GM12865 (cell line): ENCODE measurements around the gene TIAL1.
A peak's percentile ranks its signal among the peaks of the same experiment; 100 is the strongest.

Experiments
- DNase-seq: peaks from one replicate; pipeline ENCODE4 v3.0.0; 2010; ENCODE audit warnings: low read depth
- H3K4me3 ChIP-seq: 2 replicates; pipeline ENCODE4 v1.5.1; 2011; ENCODE audit warnings: mild to moderate bottlenecking, low read depth, low read length, control low read depth
- TF ChIP-seq, protein P1 (sequence below): IDR thresholded peaks from 2 replicates; pipeline ENCODE4 v1.5.1; 2011; ENCODE audit warnings: low read length, control low read depth, low read depth, inconsistent platforms; ENCODE audit not compliant: insufficient read depth; ENCODE audit errors: missing control alignments

The TIAL1 gene, protein sequence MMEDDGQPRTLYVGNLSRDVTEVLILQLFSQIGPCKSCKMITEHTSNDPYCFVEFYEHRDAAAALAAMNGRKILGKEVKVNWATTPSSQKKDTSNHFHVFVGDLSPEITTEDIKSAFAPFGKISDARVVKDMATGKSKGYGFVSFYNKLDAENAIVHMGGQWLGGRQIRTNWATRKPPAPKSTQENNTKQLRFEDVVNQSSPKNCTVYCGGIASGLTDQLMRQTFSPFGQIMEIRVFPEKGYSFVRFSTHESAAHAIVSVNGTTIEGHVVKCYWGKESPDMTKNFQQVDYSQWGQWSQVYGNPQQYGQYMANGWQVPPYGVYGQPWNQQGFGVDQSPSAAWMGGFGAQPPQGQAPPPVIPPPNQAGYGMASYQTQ

DNA sequence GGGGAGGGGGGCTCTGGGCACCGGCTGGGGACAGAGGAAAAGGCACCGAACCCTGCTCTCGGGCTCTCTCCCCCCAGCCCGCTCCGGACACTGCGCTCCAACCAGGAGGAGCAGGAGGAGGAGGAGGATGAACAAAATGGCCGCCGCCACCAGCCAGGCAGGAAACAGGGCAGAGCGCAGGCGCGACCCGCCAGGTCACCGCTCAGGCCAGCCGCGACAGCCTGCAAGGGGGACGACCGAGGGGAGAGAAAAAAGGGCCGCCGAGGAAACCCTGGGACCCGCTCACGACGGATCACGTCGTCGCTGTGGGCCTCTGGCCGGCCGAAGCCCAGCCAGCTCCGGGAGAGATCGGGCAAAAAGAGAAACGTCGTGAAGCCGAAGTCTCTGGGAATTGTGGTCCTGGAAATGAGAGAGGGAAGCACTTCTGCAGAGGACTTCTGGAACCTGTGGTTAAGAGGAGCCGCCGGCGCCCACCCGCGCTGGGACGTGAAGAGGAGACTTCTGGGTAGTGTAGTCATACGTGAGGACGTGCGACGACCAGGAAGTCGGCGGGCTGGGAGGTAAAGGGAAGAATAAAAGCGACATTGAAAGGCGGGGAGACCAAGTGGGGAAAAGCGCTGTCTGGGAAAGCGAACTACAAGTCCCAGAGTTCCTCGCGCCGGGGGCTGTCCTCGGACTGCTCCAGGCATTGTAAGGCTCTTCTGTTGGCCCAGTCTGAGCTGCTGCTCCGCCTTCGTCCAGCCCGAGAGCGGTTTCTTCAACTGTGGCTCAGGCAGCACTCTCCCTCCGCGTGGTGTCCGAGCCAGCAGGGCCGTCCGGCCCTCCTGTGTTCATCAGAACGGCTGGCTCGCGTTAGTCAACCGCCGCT is at the start of gene TIAL1:
Gene TIAL1, minus strand, starts transcription at position 428 of the 868 bp plus-strand sequence. CDS start 499 bp downstream, outside the sequence.
- peak; percentile 100 for DNase-seq
- TF ChIP-seq, protein P1, sequence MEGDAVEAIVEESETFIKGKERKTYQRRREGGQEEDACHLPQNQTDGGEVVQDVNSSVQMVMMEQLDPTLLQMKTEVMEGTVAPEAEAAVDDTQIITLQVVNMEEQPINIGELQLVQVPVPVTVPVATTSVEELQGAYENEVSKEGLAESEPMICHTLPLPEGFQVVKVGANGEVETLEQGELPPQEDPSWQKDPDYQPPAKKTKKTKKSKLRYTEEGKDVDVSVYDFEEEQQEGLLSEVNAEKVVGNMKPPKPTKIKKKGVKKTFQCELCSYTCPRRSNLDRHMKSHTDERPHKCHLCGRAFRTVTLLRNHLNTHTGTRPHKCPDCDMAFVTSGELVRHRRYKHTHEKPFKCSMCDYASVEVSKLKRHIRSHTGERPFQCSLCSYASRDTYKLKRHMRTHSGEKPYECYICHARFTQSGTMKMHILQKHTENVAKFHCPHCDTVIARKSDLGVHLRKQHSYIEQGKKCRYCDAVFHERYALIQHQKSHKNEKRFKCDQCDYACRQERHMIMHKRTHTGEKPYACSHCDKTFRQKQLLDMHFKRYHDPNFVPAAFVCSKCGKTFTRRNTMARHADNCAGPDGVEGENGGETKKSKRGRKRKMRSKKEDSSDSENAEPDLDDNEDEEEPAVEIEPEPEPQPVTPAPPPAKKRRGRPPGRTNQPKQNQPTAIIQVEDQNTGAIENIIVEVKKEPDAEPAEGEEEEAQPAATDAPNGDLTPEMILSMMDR, result no peak
- H3K4me3 ChIP-seq, result peak within 1 kb of the TSS; percentile 66

DNA sequence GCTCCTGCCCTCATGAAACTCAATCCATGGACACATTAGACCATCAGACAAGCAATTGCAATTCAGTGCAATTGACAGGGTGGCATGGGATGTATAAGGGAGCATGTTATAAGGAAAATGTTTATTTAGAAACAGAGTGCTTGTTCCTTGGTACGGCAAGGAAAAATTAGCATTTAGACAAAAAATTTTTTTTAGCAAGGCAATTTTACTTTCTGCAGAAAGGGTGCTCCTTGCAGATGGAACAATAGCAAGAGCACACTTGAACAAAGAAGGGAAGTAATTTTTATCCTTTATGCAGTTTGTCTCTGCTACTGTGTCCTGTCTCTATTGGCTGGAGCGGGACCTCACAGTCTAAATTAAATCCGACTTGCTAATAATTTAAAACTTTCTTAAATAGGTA is 48.2 kb upstream of the TIAL1 start:
- no peak overlapping the region for H3K4me3 ChIP-seq
- TF ChIP-seq, protein P1, result no peak
- no peak for DNase-seq

DNA sequence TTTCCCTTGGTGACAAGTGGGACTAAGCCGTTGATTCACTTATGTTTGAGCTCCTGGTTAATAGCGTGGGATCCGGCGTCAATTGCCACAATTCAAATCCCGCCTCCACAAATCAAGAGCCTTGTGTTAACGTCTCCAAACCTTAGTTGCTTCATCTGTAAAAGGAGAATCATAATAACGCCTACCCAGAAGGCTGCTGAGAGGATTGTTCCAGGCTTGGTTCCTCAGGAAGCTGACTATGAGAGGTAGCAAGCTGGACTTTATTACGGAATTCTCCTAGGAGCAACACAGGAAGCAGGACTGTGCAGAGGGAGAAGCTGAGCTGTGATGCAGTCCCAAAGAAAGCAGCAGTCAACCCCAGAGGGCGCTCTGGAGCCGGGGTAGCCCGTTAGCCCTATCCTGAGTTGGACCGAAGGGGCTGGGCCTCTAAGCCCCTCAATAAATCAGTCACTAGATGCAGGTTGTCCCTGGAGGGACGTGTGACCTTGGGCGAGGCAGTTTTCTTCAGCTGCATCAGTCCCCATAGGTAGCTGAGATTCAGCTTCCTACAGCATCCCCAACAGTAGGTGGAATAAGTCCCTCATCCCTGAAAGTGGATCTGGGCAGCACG is 47.5 kb upstream of the TIAL1 start:
- no peak for DNase-seq
- no peak overlapping the region for H3K4me3 ChIP-seq
- TF ChIP-seq, protein P1, result no peak

DNA sequence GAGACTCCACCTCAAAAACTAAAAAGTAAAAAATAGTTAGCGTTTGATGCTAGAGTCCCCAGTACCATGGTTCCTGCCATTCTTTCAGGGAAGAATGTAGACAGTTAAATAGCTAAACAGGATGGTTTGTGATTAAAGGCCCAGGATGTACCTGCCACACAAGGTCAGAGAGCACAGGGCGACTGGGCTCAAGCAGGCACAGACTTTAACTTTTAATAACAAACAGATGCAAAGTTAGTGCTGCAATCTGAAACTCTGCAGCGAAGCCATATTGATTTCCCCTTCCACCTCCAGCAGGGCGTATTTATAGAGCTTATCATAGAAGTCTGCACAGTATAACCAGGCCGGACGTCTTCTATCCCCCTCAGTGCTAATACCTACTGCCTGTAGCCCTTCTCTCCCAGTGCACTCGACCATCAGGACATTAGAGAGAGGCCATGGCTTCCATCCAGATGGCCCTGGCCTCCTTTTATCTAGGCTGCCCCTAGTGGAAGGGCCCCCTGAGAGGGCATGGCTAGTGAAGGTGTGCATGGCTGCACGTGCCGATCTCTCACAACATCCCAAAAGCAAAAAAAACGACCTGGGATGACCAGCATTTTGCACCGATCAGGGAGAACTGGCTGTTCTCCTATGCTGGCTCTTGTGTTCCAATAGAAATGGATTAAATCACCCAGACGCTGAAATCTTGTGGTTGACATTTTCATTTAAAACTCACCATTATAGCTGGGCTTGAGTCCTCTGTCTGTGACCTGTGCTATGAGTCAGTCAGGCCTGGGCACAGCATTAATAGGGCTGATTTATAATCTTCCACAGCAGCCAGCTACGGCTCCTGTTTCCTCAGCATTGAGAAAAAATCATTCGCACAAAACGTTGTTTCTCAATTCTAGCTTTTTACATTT is 46.8 kb upstream of the TIAL1 start:
- no peak for DNase-seq
- H3K4me3 ChIP-seq, result no peak overlapping the region
- TF ChIP-seq, protein P1, result no peak

DNA sequence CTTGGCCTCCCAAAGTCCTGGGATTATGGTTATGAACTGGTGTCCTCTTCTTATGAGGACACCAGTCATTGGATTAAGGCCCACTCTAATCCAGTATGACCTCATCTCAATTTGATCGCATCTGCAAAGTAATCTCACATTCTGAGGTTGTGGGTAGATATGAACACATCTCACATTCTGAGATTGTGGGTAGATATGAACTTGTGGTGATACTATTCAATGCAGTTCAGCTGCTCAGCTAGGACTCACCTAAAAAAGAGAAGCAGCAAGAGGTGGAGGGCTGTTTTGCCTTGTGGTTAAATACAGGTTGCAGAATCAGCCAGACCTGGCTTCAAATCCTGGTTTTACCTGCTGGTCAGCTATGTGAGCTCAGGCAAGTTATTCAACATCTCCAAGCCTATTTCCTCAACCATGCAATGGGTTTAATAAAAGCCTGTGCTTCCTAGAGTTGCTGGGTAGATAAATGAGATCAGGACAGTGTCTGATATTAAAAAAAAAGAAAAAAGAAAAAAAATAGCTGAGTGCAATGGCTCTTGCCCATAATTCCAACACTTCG is 45.9 kb upstream of the TIAL1 start:
- DNase-seq, result no peak
- TF ChIP-seq, protein P1, result no peak
- H3K4me3 ChIP-seq, result no peak overlapping the region

DNA sequence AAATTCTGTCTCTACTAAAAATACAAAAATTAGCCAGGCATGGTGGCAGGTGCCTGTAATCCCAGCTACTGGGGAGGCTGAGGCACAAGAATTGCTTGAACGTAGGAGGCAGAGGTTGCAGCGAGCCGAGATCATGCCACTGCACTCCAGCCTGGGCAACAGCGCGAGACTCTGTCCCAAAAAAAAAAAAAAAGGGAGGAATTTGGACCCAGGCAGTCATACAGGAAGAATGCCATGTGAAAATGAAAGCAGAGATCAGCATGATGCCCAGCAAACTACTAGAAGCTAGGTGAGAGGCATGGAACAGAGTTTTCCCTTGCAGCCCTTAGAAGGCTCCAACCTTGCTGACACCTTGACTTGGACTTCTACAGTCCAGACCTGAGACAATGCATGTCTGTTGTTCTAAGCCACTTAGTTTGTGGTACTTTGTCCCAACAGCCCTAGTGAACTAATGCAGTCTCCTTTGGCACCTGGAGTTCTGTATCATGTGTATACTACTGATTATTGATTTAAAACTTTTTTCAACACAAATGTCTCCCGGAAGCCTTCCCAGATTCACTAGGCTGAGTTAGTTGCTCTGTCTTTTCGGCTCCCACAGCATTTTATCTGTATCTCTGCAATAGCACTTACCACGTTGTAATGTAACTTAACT is 44.2 kb upstream of the TIAL1 start:
- TF ChIP-seq, protein P1, result no peak
- H3K4me3 ChIP-seq, result no peak overlapping the region
- DNase-seq, result no peak
